GM12878 (cell line): ENCODE data around the gene EPHA1. TPM values are rescaled to one million over a fixed set of nuclear protein-coding genes. Genes with fewer than 3 reads are reported as not detected.

ENCODE experiments used
- ATAC-seq: fragments of 200-7000 bp; cut with Tn5 transposase; 3 replicates; pipeline ENCODE4 v1.9.1; 2020; ENCODE audit warnings: mild to moderate bottlenecking, moderate library complexity
- BruUV-seq: library from RNA; stranded (reverse); fragments of 400-500 nt; replicated peaks from 2 replicates; lab custom pipeline; 2021; lab: Mats Ljungman, UMichigan
- CTCF ChIA-PET: fragments of 300-600 bp; sonication (Branson Sonifier 250); formaldehyde crosslinking; extraction: SDS; loops from one replicate; lab custom pipeline; 2021; ENCODE audit warnings: inconsistent platforms; lab: Yijun Ruan, JAX
- POLR2A ChIA-PET: fragments of 350-600 bp; formaldehyde crosslinking; extraction: SDS; loops from one replicate; lab custom pipeline; 2021; ENCODE audit warnings: inconsistent platforms; lab: Charles Lee
- RAD21 ChIA-PET: fragments of 300-600 bp; sonication (Branson Sonifier 250); formaldehyde crosslinking; loops from one replicate; lab custom pipeline; 2023; ENCODE audit warnings: antibody characterized with exemption; ENCODE audit not compliant: unreplicated experiment; lab: Charles Lee
- SMC1A ChIA-PET: fragments of 300-600 bp; sonication (Branson Sonifier 250); formaldehyde crosslinking; loops from one replicate; lab custom pipeline; 2023; ENCODE audit not compliant: unreplicated experiment, uncharacterized antibody; lab: Charles Lee
- DNase-seq: peaks from one replicate; pipeline ENCODE4 v3.0.0-alpha.2; 2011; ENCODE audit warnings: low read depth, low spot score
- FAIRE-seq: peaks from 3 replicates; lab custom pipeline; 2011; peaks lifted over from hg19 to GRCh38; lab: Jason Lieb, UNC
- H2AFZ ChIP-seq: 2 replicates; pipeline ENCODE4 v1.6.0; 2011; ENCODE audit warnings: low read depth, low read length, control low read depth; ENCODE audit not compliant: control insufficient read depth
- H3K27ac ChIP-seq: 2 replicates; pipeline ENCODE4 v1.5.1; 2011; ENCODE audit warnings: control low read depth; ENCODE audit not compliant: control insufficient read depth, insufficient read depth
- H3K27me3 ChIP-seq, 2 experiments: replicated peaks in 1 of 2; 2 replicates each; pipeline versions ENCODE4 v1.6.0 to v1.6.1; 2011; ENCODE audit warnings: low read length in 1 of 2; ENCODE audit not compliant: control insufficient read depth in 2 of 2, insufficient read depth in 2 of 2
- H3K36me3 ChIP-seq, 2 experiments: 2 replicates each; pipeline ENCODE4 v1.5.1; 2011; ENCODE audit warnings: low read length in 1 of 2; ENCODE audit not compliant: control insufficient read depth in 2 of 2, insufficient read depth in 2 of 2
- H3K4me1 ChIP-seq: 2 replicates; pipeline ENCODE4 v1.6.1; 2011; ENCODE audit warnings: mild to moderate bottlenecking, low read length, moderate library complexity, mixed read lengths; ENCODE audit not compliant: control insufficient read depth, insufficient read depth
- H3K4me2 ChIP-seq: 2 replicates; pipeline ENCODE4 v1.6.0; 2011; ENCODE audit warnings: control low read depth; ENCODE audit not compliant: control insufficient read depth, insufficient read depth
- H3K4me3 ChIP-seq: fragments of 200-600 bp; sonication (generic); 2 replicates; pipeline ENCODE4 v1.5.1; 2016
- H3K79me2 ChIP-seq: 2 replicates; pipeline ENCODE4 v1.6.0; 2011; ENCODE audit warnings: low read length; ENCODE audit not compliant: control insufficient read depth, insufficient read depth
- H3K9ac ChIP-seq: 2 replicates; pipeline ENCODE4 v1.8.0; 2011; ENCODE audit warnings: low read length, control low read depth, mixed read lengths; ENCODE audit not compliant: control insufficient read depth, insufficient read depth
- H3K9me3 ChIP-seq: replicated peaks from 3 replicates; pipeline ENCODE4 v1.5.1; 2011; ENCODE audit warnings: mild to moderate bottlenecking, low read length; ENCODE audit not compliant: control insufficient read depth, insufficient read depth
- H4K20me1 ChIP-seq: 2 replicates; pipeline ENCODE4 v1.6.0; 2011; ENCODE audit not compliant: control insufficient read depth, insufficient read depth
- CEBPZ ChIP-seq: fragments of 150-350 bp; IDR thresholded peaks from 2 replicates; pipeline ENCODE4 v1.6.1; 2016; ENCODE audit warnings: low read depth, low read length
- HSF1 ChIP-seq: fragments of 150-350 bp; IDR thresholded peaks from 2 replicates; pipeline ENCODE4 v1.6.1; 2014; ENCODE audit warnings: mild to moderate bottlenecking, low read depth, low read length
- NFIC ChIP-seq: IDR thresholded peaks from 2 replicates; pipeline ENCODE4 v1.6.1; 2012; ENCODE audit warnings: low read depth, mild to moderate bottlenecking, inconsistent platforms, low read length, moderate library complexity
- POLR2AphosphoS2 ChIP-seq: IDR thresholded peaks from 2 replicates; pipeline ENCODE4 v1.6.1; 2011; ENCODE audit warnings: low read depth, mild to moderate bottlenecking, low read length, improper control_type of control experiment, moderate library complexity
- PRDM15 ChIP-seq: fragments of 450-650 bp; formaldehyde crosslinking; IDR thresholded peaks from 2 replicates; pipeline ENCODE4 v1.4.0; 2020; ENCODE audit warnings: mild to moderate bottlenecking, moderate library complexity
- WRNIP1 ChIP-seq: IDR thresholded peaks from 2 replicates; pipeline ENCODE4 v1.6.1; 2011; ENCODE audit warnings: low read depth, low read length, improper control_type of control experiment, borderline replicate concordance
- ZBTB33 ChIP-seq: fragments of 450-650 bp; IDR thresholded peaks from 2 replicates; pipeline ENCODE4 v1.6.1; 2017; ENCODE audit warnings: mild to moderate bottlenecking
- WGBS: methylation state at CpG from one replicate; pipeline ENCODE4 v1.1.6; 2016; ENCODE audit warnings: low lambda C conversion rate; ENCODE audit not compliant: insufficient replicate concordance, insufficient coverage; ENCODE audit errors: missing lambda C conversion rate; 5-methylcytosine and 5-hydroxymethylcytosine counted together
- in situ Hi-C: fragments of 300-500 bp; cut with MboI; formaldehyde crosslinking; loops from 9 replicates; pipeline ENCODE4 v1.14.3; 2018; ENCODE audit warnings: mixed read lengths
- intact Hi-C: fragments of 100-400 bp; cut with micrococcal nuclease; formaldehyde crosslinking; loops from one replicate; pipeline ENCODE4 v1.14.2; 2022; ENCODE audit not compliant: unreplicated experiment
- polyA plus RNA-seq, 11 experiments: library from polyadenylated mRNA; depleted of rRNA in 4 of 11; unstranded in 6 of 11; stranded (reverse) in 5 of 11; fragments of >200 nt; fragmentation: Nextera tagmentation in 4 of 11; fragmentation: Illumina TruSeq in 1 of 11; extraction: Ambion mirVana in 4 of 11; extraction: Trizol in 1 of 11; gene quantifications; 1 replicate in 1 of 11; 2 replicates in 10 of 11; pipeline versions ENCODE4 v1.2.1 to v1.2.3, GENCODE V29; 2011 to 2016; ENCODE audit warnings: inconsistent platforms in 2 of 11, missing spikeins in 2 of 11, low read depth in 1 of 11
- total RNA-seq, 4 experiments: library from RNA; depleted of rRNA in 3 of 4; stranded (reverse); fragments of >200 nt in 3 of 4; fragmentation: Illumina TruSeq in 1 of 4; extraction: Trizol in 1 of 4; gene quantifications; 2 replicates each; pipeline versions ENCODE4 v1.2.1 to v1.2.3, GENCODE V29; 2013 to 2021

Gene EPHA1
- total and polyA plus RNA-seq, 10 of the 15 experiments (the other 5 are each of a cell fraction or from before 2014, with no cell fraction given), result 0.11 to 0.35 (median 0.24) TPM; not detected in 6

GRCh38 chr7:143355450-143356385 is 52.9 kb downstream of the EPHA1 start:
- H3K4me2 ChIP-seq, result no peak overlapping the region
- SMC1A ChIA-PET, result interaction anchor here (1.3 kb wide), 1 partner anchor 116 kb away, joined by 4 read pairs; no protein-coding TSS in a partner anchor
- no peaks in the 10 kb centered on the region for H3K79me2 ChIP-seq
- no peaks in the 10 kb centered on the region for H3K9me3 ChIP-seq
- H4K20me1 ChIP-seq, result no peaks in the 10 kb centered on the region
- H3K4me1 ChIP-seq, result no peaks in the 10 kb centered on the region
- RAD21 ChIA-PET, result no interaction called here
- CTCF ChIA-PET, result no interaction called here
- no TSS peak for BruUV-seq
- H3K9ac ChIP-seq, result no peak overlapping the region
- intact Hi-C loops, result no loop called here
- in situ Hi-C loops, result no loop called here
- no peak overlapping the region for H2AFZ ChIP-seq
- H3K27ac ChIP-seq, result no peak overlapping the region
- no peak for ATAC-seq
- POLR2A ChIA-PET, result interaction anchor here (0.5 to 0.6 kb wide), 2 partner anchors 25 to 116 kb away, joined by 3 to 6 read pairs; no protein-coding TSS in a partner anchor
- no peak for DNase-seq
- H3K4me3 ChIP-seq, result no peak overlapping the region
- peaks cover 4 to 10% of the 10 kb centered on the region in 2 experiments; a peak in 3 of 4 replicates for H3K27me3 ChIP-seq
- no peak for TF ChIP-seq CEBPZ
- no peak for TF ChIP-seq NFIC
- TF ChIP-seq HSF1, result no peak
- TF ChIP-seq PRDM15 (CRISPR knock-in tag), result no peak
- peak; percentile 60; the same call in 1 of the 2 replicates for TF ChIP-seq ZBTB33
- no peak for TF ChIP-seq WRNIP1
- no peak for TF ChIP-seq POLR2AphosphoS2
- TF ChIP-seq, all 136 proteins: peak for 1
- WGBS, result 51% methylated on average over 15 of the region's 16 CpGs
- H3K36me3 ChIP-seq, result no peaks in the 10 kb centered on the region
- no peak for FAIRE-seq
